ENCODE measurements around the gene GGTA1. TPM values are rescaled to one million over a fixed set of nuclear protein-coding genes. Genes with fewer than 3 reads are reported as not detected.
A peak's percentile ranks its signal among the peaks of the same experiment; 100 is the strongest.
"Not testable (repeated sequence)": the region's sequence is repeated elsewhere in the genome, so short reads cannot be mapped to it uniquely, and the experiment has no call there.

Gene GGTA1
- total RNA-seq = 0.18 and 0.53 TPM in 2 replicates

DNA sequence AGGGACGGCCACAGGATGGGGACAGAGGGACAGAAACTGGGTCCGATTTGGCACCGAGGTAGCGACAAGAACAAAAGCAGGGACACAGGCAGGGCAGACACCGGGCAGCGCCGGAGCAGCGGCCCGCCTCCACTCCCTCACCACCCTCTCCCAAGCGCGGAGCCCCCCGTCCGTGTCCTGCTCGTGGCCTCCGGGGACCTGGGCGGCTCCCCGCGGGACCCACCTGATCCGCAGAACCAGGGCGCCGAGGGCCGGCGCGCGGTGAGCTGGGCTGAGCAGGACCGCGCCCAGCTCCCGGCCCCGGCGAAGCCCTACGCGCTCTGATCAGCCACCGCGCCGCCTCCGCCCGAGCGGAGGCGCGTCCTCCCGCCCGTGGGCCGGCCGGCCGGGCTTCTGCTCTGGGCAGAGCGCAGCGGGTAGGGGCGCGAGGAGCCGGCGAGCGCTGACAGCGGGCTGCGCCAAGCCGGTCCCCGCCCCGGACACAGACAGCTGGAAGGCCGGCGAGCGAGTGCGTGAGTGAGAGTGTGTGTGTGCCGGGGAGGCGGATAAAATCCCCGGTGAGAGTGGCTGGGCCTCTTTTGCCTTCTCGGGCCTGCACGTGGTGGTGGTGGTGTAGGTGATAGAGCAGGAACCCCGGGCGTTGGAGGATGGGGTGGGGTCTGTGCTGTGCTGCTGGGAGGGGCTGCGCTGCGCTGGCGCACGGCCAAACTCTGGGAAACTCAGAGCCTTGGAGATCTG lies at the start of gene GGTA1:
Gene GGTA1, minus strand, starts transcription at position 418 of the 738 bp plus-strand sequence. CDS start 31,922 bp downstream, outside the sequence.
- DNase-seq (ENCODE audit: low read depth, low spot score) = no peak

DNA sequence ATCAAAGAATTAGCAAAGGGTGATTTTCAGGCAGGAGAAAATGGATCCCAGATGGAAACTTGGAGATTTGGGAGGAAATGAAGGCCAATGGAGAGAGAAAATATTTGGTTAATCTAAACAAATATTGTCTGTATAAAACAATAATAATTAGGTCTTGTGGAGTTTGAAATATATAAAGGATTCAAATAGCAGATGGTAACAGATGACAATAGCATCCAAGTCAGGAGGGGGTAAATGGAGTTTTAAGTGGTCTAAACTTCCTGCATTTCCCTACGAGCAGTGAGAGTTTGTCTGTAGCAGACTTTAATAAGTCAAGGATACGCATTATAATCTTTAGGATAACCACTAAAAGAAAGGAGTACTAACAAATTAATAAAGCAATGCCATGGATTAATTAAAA lies 49.0 kb upstream of the GGTA1 start:
- DNase-seq (ENCODE audit: low read depth, low spot score) = no peak

DNA sequence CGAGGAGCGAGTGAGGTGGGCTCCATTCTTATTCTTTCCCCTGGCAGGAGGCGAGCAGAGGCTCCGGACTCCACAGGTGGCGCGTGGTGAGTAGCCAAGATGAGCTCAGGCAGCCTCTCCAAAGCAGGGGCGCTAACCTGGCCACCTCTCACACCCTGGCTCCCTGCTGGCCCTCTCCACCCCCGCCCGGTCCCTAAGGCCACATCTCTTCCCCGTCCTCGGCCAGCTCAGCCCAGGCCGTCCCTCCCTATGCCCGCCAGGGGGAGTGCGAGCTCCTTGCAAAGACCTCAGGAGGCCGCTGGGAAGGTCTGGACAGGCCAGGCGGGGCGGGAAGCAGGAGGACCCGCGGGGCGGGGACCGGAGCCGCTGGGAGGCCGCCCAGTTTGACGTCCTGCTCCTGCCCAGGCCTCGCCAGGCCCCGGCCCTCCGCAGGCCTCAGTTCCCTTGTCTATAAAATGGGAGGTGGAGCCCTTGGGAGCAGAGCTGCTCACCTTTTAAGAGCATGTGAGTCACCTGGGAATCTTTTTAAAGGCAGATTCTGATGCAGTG lies 46.3 kb upstream of the GGTA1 start:
- DNase-seq (ENCODE audit: low read depth, low spot score) = peak; percentile 81

DNA sequence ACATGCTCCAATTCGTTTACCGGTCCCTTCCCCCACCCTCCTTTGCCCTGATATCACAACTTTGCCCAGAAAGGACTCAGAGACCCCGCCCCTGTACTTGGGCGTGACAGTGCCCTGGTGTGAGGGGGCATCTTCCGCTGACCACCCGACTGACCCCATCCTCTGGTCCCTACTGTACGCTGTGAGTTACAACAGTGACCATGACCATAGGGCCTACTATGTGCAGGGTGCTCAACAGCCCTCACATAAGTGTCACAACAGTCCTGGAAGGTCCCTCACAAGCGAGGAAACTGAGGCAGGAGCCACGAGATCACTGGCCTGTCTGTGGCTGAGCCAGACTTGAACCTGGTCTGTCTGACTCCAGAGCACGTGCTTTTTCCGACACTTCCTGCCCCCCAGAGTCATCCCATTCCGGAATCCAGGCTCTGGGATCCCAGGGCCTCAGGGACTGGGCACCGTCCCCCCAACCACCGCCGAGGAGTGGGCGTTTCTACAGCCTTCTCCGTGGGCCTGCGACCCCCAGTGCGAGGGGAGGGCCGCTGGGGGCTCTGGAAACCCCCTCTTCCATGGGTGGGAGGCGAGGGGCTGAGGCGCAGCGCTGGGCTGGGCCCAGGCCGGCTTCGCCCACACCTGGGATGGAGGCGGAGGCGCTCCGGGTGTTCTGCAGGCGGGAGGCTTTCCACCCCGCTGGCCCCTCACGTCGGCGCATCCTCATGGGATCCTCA lies 45.7 kb upstream of the GGTA1 start:
- DNase-seq (ENCODE audit: low read depth, low spot score) = no peak

DNA sequence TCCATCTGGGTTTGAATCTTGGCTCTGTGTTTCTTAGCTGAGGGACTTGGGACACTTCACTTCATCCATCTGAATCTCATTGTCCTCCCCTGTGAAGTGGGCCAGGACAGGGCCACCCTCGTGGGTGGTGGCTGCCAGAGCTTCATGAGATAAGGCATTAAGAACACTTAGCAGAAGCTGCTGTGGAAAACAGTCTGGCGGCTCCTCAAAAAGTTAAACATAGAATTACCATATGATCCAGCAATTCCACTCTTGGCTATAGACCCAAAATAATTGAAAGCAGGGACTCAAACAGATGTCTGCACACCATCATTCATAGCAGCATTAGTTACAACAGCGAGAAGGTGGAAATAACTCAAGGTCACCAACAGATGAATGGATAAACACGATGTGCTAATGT lies 42.4 kb upstream of the GGTA1 start:
- DNase-seq (ENCODE audit: low read depth, low spot score) = no peak

DNA sequence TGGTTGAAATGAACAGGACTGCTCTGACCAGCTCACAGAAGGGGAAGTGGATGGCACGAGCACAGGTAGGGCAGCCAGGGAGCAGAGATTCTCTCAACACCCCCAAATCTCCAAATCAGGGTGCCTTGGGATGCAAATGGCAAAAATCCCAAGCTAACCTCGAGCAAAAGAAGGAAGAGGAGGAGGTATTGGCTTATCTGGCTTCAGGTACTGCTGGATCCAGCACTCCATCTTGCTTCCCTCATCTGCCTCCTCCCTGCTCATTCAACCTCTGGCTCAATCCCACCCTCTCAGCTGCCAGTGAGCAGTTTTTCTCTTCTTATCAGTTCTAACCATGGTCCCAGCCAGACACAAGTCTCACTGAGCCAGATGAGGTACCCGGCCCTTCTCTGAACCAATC lies 41.6 kb upstream of the GGTA1 start:
- DNase-seq (ENCODE audit: low read depth, low spot score) = no peak

DNA sequence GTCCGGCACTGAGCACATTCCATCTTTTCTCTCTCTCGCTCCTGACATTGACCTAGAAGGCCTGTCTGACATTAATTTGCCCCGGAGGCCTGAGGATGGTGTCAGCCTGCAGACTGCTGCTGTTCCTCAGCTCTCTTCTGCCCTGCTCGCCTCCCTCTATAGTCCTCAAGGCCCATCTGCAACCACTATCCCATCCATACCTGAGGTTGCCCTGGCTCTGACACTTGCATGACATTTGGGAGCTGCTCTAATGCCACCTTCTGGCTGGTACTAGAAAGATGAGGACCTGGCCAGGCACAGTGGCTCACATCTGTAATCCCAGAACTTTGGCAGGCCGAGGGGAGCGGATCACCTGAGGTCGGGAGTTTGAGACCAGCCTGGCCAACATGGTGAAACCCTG lies 38.6 kb upstream of the GGTA1 start:
- DNase-seq (ENCODE audit: low read depth, low spot score) = no peak

DNA sequence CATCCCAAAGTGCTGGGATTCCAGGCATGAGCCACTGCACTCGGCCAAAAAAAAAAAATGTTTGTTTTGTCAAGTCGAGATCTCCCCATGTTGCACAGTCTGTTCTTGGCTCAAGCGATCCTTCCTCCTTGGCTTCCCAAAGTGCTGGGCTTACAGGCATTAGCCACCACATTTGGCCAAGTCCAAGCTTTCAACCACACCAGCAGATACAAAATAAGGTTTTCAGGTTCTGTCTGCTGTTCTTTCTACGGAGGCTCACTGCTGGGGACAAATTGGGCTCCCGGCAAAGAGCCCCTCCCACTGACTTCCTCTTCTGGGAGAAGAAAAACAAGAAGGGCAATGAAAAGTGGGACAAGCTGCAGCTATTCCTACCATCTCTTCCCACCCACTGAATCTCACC lies 37.6 kb upstream of the GGTA1 start:
- no peak for DNase-seq (ENCODE audit: low read depth, low spot score)

DNA sequence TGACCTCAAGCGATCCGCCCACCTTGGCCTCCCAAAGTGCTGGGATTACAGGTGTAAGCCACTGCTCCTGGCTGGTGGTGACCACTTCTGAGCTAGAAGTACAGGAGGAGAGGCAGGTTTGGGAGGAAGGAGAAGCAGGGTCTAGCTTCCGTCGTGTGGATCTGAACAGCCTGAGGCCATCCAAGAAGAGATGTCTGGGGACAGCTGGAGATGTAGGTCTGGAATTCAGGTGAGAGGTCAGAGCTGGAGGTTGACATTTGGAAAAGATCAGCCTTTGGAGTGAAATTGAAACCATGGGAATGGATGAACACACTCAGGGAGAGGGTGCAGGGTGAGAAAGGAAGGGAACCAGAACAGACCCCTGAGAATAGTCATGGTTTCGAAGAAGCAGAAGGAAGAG lies 33.2 kb upstream of the GGTA1 start:
- DNase-seq (ENCODE audit: low read depth, low spot score) = no peak

DNA sequence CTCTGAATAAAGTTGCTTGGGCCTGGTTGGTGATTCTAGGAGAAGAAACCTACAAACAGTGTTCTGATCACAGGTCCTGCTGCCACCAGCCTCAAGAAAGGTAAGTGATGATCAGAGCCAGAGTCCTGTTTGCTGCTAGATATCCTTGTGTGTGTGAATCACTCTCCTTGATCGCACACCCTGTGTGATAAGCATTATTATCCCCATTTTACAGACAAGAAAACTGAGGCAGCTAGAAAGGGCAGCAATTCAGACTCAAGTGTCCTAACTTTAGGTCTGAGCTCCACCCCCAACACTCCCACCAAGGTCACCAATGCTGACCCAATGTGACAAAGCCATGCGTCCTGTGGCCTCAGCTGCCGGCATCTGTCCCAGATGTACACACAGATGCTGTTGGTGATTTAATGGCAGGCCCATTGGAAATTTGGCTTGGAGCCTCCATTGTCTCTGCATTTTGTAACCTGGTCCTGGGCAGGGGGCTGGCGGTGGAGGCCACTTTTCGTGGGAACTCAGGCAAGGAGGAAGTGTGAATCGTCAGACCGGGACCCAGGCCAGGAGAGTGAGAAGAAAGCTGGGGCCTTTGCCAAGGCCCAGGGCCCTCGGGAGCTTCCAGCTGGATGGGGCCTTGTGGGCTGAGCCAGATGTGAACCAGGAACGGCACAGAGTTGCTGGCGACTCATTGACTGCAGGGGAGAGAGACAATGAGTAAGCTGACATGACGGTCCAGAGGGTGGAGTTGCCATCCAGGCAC lies 29.8 kb upstream of the GGTA1 start:
- peak; percentile 98 for DNase-seq (ENCODE audit: low read depth, low spot score)

DNA sequence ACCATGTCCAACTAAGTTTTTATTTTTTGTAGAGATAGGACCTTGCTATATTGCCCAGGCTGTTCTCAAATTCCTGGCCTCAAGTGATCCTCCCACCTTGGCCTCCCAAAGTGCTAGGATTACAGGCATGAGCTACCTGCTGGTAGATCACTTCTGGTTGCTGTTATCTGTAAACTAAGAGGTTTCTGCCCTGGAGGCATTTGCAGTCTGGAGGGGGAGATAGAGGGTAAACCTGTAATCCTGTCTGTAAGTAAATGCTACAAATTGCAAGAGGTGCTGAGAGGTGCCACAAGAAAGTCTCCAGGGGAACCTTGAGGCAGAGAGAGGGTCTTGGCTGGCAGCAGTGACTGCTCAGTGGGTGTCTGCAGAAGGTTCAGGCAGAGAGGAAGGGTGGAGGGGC lies 29.0 kb upstream of the GGTA1 start:
- no peak for DNase-seq (ENCODE audit: low read depth, low spot score)

DNA sequence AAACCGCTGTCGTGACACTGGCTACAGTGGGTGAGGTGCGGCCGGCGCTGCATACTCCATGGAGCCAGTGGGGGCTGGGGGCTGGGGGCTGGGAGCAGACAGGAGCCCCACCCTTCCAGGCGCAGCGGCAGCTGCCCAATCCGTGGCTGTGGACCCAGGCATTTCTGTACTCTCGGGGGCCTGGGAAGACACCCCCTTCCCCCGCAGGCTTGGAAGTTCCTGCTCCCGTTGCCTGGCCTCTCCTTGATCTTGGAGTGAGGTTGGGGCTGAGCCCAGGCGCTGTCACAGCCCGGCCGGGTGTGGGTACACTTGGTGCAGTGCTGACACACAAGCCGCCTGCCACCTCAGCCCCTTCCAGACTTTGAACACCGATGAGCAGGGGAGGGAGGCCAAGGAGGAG lies 27.7 kb upstream of the GGTA1 start:
- no peak for DNase-seq (ENCODE audit: low read depth, low spot score)

DNA sequence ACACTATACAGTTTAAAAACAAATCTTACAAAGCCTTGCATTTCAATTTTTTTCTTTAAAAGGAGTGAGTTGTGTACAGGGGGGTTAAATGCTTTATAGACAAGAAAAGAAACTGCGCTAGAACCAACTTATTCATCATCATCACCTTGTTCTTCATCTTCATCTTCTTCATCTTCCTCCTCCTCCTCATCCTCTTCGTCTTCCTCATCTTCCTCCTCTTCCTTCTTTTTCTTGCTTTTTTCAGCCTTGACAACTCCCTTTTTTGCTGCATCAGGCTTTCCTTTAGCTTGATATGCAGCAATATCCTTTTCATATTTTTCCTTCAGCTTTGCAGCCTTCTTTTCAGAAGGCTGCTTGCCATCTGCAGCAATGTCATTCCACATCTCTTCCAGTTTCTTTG lies 20.0 kb upstream of the GGTA1 start:
- not testable (repeated sequence) for DNase-seq (ENCODE audit: low read depth, low spot score)

DNA sequence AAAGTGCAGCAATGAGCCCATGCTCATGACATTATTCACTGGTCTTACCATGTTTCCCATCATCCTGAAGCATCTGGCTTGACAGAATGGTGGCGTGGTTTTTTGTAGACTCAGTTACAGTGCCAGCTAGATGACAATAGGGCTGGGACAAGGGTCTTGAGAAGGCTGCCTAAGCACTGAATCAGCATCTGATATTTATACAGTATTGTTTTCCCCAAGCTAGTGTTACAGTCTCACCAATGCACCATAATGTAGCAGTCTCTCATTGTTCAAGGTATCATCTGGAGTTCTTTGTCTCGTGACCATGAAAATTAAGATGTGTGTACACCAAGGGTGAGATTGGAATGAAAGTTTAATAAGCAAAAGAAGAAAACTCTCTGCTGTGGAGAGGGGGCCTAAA lies 19.0 kb upstream of the GGTA1 start:
- DNase-seq (ENCODE audit: low read depth, low spot score) = no peak

DNA sequence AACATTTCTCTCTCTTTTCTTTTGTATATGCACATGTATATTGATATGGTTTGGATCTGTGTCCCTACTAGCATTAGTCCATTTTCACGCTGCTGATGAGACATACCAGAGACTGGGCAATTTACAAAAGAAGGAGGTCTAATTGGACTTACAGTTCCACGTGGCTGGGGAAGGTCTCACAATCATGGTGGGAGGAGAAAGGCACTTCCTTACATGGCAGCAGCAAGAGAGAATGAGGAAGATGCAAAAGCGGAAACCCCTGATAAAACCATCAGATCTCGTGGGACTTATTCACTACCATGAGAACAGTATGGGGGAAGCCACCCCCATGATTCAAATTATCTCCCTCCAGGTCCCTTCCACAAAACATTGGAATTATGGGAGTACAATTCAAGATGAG lies 13.5 kb upstream of the GGTA1 start:
- not testable (repeated sequence) for DNase-seq (ENCODE audit: low read depth, low spot score)

DNA sequence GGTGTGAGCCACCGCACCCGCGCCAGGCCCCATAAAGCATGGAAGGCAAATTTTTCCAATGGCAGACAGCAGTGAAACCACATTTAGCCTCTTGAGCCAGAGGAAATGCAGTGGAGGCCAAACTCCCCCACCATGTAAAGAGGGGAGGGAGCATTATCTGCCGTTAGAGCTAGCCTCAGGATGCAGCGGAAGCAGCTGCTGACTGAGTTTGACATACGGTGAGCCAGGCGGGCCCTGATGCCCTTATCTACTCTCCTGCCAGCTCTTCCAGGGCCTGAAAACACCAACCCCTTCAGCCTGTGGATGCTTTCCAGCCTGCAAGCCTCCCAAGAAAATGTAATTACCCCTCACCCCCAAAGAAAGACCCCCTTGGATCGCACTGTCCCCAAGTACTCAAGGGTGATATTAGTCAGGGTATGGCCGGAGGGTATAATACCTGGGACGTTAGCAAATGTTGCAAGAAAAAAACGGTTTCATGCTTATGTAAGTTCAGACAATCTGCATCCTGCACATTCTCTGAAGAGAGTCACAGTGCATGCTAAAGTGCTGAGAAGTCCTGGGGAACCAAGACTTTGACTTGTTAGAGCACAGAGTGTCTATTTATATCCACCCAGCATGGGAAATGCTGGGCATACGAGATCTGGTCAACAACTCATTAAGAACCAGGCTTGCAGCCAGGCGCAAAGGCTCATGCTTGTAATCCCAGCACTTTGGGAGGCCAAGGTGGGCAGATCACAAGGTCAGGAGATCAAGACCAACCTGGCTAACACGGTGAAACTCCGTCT lies 11.3 kb upstream of the GGTA1 start:
- no peak for DNase-seq (ENCODE audit: low read depth, low spot score)

DNA sequence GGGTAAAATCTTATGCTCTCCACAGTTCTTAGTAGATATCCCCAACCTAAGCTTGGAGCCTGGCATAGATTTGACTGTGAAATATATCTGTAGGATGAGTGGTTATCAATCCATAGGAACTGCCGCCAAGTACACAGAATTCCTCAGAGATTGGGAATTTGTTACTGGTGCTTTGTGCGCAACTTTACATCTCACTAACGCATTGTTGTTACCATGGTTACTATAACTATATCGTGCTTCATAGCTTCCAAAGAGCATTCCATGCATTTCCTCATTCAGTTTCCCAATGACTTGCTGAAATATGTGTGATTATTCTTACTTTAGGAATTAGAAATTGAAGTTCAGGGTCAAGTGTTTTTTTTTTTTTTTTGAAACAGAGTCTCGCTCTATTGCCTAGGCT lies 9.5 kb upstream of the GGTA1 start:
- no peak for DNase-seq (ENCODE audit: low read depth, low spot score)

DNA sequence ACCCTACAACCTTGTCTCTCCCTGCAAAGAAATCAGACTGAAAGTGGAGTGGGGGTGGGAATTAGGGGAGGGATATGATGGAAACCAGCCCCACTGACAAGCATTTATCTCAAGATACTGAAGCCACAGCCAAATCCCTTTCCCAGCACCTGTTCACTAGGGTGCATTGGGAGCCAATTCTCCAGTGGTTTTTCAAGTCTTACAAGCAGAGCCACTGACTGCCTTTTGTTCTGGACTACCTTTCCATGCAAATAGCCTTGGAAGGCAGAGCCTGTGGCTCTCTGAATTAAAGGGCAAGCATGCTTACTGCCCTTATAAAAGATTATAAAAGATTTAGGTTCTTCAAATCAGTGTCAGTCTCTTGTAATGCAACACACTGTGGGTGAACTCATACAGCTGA lies 8.8 kb upstream of the GGTA1 start:
- DNase-seq (ENCODE audit: low read depth, low spot score) = no peak

DNA sequence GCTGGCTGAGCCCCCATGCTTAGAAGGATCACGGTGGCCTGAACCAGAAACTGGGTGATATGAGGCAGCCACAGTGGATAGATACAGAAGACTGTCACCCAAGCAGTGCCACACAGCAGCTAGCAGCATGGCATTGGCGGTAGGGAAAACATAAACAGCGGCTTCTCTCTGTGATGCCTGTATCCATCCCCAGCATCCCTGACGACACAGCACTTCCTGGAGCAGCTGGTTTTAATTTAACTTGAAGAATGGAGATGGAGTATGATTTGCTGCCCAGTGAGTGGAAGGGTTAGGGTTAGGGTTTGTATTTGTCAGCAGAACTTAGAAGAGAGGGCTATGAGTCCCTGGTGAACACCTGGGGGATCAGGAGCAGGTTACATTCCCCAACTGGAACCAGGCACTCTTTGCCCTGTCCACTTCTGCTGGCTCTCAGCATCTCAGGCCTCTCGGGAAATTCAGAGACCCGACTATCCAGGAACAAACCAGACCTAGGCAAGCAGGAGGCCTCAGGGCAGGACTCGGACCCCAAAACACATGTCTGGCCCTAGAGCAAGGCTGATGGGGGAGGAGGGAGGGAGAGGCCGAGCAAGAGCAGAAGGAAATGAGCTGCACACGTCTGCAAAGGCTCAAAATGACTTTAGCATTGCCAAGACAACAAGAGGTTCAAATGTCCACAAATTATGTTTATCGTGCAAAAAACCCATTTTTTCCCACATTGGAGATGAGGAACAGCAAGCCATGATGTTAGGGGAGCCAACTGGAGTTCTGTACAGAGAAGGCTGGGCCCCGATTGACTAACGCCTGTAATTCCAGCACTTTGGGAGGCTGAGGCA lies 6.5 kb upstream of the GGTA1 start:
- no peak for DNase-seq (ENCODE audit: low read depth, low spot score)

DNA sequence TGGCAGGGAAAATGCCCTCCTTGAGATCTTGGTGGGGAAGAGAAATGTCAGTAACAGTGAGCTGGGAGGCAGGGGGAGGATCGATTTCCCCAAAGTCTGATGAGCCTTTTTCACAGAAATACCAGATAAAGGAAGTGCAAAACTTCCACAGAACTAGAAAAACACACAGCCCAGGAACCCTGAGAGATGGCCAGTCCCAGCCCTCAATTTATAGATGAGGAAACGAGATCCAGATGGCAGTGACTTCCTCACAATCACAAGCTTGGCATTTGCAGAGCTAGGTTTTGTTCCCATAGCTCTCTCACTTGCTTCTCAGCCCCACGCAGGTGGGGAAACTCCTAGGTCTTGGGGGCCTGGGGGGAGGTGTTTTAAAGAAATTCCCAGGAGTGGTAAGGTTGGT lies 3.8 kb upstream of the GGTA1 start:
- DNase-seq (ENCODE audit: low read depth, low spot score) = no peak

DNA sequence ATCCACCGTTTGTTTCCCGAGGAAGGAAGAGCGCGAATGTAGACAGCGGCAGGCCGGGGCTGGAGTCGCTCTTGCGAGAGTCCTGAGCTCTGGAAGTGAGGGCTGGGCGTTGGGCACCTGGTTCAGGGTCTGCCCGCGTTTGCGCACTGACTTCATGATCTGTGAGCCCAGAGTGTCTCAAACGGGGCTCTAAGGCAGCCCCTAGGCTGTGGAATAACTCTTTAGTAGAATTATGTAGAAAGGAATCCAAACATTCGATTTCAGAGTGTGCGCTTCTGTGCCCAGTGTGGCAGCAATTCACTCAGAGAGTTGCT lies 478 bp upstream of the GGTA1 start:
- DNase-seq (ENCODE audit: low read depth, low spot score) = no peak

All from pulmonary artery endothelial cell (primary cell).